Astrocyte of the cerebellum (primary cell): ENCODE measurements around the gene PRPF40B.
A peak's percentile ranks its signal among the peaks of the same experiment; 100 is the strongest.

Experiments used
- DNase-seq: peaks from one replicate; pipeline ENCODE4 v3.0.0-alpha.2; 2011; ENCODE audit warnings: low read depth
- H3K4me3 ChIP-seq: 2 replicates; pipeline ENCODE4 v1.5.1; 2011; ENCODE audit warnings: mild to moderate bottlenecking, low read depth, low read length, moderate library complexity
- in situ Hi-C: cut with HindIII; loops from 2 replicates; pipeline ENCODE4 v1.10.0; 2017; ENCODE audit warnings: low sequenced_read_pairs
- TF ChIP-seq, protein P1 (sequence below): IDR thresholded peaks from 2 replicates; pipeline ENCODE4 v1.5.1; 2012; ENCODE audit warnings: low read length, low read depth, moderate library complexity, mild to moderate bottlenecking; ENCODE audit errors: missing control alignments

PRPF40B gene

DNA sequence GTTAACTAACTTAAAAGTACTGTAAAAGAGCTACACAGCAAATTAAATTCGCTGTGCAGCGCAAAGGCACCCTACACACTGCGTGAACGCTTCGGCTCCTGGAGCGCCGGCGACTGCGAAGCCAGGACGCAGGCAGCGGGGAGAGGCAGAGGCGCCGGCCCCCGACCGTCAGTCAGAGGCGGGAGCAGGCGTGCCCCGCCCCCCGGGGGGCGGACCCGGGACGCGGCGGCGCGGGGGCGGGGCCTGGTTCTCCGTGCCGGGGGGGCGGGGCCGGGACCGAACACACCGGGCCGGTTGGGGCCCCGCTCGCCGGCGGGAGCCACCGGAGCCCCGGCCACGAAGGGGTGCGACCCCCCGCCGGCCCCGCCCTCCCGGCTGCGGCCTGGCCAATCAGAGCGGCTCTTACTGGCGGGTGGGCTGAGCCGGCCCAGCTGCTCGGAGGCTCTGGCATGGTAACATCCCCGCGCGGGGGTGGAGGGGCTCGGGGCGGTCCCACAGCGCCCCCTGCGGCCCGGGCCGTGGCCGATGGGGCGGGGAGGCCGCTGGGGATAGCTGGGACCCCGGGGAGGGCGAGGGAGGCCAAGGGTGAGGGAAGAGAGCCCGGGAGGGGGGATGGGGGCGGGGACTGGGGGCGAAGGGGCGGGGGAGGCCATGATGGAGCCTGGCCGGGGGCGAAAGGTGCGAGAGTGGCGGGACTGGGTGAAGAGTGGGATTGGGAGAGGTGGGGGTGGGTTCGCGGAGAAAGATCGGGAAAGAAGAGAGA lies at the start of gene PRPF40B:
Gene PRPF40B, plus strand, starts transcription at position 420 of the 763 bp plus-strand sequence. Its CDS starts 30 bp downstream, at position 450.
- peak within 1 kb of the TSS; percentile 60 for H3K4me3 ChIP-seq
- peak; percentile 18 for DNase-seq
- TF ChIP-seq, protein P1, sequence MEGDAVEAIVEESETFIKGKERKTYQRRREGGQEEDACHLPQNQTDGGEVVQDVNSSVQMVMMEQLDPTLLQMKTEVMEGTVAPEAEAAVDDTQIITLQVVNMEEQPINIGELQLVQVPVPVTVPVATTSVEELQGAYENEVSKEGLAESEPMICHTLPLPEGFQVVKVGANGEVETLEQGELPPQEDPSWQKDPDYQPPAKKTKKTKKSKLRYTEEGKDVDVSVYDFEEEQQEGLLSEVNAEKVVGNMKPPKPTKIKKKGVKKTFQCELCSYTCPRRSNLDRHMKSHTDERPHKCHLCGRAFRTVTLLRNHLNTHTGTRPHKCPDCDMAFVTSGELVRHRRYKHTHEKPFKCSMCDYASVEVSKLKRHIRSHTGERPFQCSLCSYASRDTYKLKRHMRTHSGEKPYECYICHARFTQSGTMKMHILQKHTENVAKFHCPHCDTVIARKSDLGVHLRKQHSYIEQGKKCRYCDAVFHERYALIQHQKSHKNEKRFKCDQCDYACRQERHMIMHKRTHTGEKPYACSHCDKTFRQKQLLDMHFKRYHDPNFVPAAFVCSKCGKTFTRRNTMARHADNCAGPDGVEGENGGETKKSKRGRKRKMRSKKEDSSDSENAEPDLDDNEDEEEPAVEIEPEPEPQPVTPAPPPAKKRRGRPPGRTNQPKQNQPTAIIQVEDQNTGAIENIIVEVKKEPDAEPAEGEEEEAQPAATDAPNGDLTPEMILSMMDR = peak; percentile 23
- in situ Hi-C loops = no loop called here

DNA sequence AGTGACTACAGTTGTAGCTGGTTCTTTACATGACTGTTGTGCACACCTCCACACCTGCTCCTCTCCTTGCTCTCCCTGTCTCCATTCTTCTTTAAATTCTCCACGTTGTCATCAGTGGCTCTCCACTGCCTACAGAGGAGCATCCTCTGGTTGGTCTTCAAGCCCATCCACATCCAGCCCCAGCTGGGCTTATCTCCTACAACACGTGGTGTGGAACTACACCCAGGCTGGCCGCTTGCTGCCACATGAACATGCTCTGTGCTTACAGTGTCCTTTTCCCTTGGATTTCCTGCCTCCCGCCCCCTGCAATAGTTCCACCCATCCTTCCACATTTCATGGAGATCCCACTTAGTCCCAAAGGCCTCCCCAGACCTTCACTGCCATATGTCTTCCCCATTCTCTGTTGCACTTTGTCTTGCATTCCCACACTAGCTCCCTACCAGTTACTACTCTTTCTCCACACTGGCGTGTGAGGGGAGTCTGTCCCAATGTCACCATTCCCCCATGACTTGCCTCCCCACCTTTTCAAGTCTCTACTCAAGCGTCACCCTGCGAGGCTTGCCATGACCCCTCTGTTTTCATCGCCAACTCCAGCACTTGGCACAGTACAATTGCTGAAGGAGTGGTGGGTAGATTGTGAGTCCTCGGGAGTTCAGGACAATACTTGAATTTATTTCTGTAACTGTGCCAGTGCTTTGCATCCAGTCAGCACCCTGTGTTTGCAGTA lies 45.6 kb upstream of the PRPF40B start:
- no peak for DNase-seq
- TF ChIP-seq, protein P1 = no peak
- in situ Hi-C loops = no loop called here
- no peak overlapping the region for H3K4me3 ChIP-seq

DNA sequence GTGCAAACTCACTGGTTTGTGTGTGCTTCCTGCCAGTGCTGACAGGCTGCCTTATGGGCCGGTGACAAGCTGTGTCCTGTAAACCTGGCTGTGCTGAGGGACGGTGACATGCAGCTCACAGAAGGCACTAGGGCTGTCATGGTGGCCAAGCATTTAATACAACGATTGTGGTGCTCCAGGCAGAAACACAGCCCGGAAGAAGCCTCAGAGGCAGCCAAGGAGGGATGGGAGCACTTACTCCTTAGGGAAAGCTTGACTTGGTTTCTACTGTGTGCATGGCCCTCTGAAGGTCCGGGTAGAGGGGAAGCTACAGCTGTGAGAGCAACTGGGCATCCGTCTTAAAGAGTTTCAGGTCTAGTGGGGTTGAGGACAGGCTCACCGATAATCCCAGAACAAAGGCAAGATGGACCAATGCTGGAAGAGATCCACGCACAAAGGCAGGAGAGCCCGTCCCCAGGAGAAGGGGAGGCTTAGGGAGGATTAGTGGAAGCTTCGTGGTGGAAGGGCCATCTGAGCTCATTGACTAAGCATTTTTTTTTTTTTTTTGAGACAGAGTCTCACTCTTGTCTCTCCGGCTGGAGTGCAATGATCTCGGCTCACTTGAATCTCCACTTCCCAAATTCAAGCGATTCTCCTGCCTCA lies 44.8 kb upstream of the PRPF40B start:
- H3K4me3 ChIP-seq = no peak overlapping the region
- TF ChIP-seq, protein P1 = no peak
- DNase-seq = no peak
- in situ Hi-C loops = no loop called here

DNA sequence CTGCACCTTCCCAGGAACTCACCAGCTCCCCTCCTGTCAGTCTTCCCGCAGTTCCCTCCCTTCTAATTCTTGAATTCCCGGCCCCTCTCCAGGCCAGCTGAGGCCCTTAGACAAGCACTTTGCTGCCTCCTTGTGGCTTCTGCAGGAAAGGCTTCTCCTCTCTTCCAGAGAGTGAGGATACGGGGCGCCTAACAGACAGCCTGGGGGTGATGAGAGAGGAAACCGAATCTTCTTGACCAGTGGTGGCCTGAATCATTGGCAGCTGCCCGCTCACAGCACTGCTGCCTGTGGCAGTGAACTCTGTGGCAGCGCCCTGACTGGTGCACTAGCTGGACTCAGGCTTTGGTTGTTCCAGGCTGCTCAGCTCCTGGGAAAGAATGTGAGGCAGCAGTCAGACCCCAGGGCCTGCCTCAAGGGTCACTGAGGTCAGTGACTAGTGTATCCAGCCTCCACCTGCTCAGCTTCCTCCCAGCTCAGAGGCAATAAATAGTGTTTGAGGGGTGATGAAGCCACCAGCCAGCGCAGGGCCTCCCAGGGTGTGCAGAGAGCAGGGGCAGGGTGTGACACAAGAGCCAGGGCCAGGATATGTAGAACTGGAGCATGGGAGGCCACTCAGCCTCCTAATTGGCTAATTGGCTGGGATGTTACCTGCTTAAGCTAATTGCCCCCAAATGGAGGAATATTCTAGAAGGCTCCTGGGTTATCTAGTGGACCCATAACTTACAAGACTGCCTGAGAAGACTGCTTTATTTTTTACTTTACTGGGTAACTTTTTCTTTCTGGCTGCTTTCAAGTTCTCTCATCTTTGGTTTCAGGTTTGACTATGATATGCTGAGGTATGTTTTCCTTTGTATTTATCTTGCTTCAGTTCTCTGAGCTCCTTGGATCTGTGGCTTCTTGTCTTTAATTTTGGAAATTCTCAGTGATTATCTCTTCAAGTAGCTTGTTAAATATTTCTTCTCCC lies 42.5 kb upstream of the PRPF40B start:
- peak; percentile 60 for DNase-seq
- TF ChIP-seq, protein P1 = peak; percentile 94
- in situ Hi-C loops = no loop called here
- H3K4me3 ChIP-seq = no peak overlapping the region

DNA sequence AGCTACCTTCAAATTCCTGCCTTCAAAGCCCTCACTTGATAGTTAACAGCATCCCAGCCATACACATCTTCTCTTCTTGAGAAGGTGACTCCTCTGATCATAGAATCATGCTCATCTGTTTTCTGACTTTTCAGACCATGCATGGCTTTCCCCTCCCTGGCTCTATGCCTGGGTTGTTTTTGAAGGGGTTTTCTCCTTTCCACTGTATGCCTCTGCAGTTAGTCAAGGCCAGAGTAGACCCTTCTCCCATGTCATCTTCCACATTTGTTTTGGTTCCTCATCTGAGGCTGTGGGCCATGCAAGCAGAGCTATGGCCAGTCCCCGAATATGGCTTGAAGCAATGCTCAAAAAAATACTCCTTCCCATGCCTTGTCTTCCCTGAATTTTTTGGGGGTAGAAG lies 41.2 kb upstream of the PRPF40B start:
- in situ Hi-C loops = no loop called here
- TF ChIP-seq, protein P1 = no peak
- H3K4me3 ChIP-seq = no peak overlapping the region
- no peak for DNase-seq

DNA sequence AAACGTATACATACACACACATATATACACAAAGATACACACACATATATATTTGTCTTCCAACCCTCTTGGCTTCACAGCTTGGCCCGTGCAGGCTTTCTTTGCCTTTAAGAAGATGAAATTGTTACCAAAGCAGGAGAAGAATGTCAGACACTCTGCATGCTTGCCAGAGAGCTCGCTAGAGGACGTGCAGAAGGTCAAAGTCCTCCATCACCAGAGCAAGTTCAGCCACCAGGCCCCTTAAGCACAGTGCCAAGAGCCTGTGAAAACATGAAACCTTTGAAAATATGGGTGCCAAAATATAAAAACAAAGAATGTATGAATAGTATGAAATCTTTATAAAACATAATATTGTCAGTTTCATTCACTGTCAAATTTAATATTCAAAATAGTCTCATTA lies 40.5 kb upstream of the PRPF40B start:
- no peak overlapping the region for H3K4me3 ChIP-seq
- in situ Hi-C loops = no loop called here
- TF ChIP-seq, protein P1 = no peak
- DNase-seq = no peak
